ENCODE data around the gene BRI3.
A peak's percentile ranks its signal among the peaks of the same experiment; 100 is the strongest.

The BRI3 gene

GRCh38 chr7:98280791-98281756 is at the start of gene BRI3:
Gene BRI3, plus strand, starts transcription at chr7:98281686. Its CDS starts 110 bp downstream, at chr7:98281796.
- peak; percentile 98 for DNase-seq (ENCODE audit: low spot score)

GRCh38 chr7:98232263-98232585 is 49.3 kb upstream of the BRI3 start:
- DNase-seq (ENCODE audit: low spot score), result no peak

GRCh38 chr7:98232799-98233198 is 48.7 kb upstream of the BRI3 start:
- DNase-seq (ENCODE audit: low spot score), result no peak

- DNase-seq (ENCODE audit: low spot score), result no peak
Observed at GRCh38 chr7:98233219-98234070, 48.0 kb upstream of the BRI3 start.

GRCh38 chr7:98234429-98235147 is 46.9 kb upstream of the BRI3 start:
- no peak for DNase-seq (ENCODE audit: low spot score)

GRCh38 chr7:98235901-98236300 is 45.6 kb upstream of the BRI3 start:
- DNase-seq (ENCODE audit: low spot score), result no peak

GRCh38 chr7:98236355-98237185 is 44.9 kb upstream of the BRI3 start:
- DNase-seq (ENCODE audit: low spot score), result no peak

GRCh38 chr7:98238076-98238475 is 43.4 kb upstream of the BRI3 start:
- DNase-seq (ENCODE audit: low spot score), result peak; percentile 2

GRCh38 chr7:98238976-98239375 is 42.5 kb upstream of the BRI3 start:
- DNase-seq (ENCODE audit: low spot score), result peak; percentile 5

GRCh38 chr7:98240961-98241673 is 40.4 kb upstream of the BRI3 start:
- peak; percentile 80 for DNase-seq (ENCODE audit: low spot score)

GRCh38 chr7:98241674-98242241 is 39.7 kb upstream of the BRI3 start:
- peak; percentile 2 for DNase-seq (ENCODE audit: low spot score)

- DNase-seq (ENCODE audit: low spot score), result no peak
Observed at GRCh38 chr7:98242342-98242741, 39.1 kb upstream of the BRI3 start.

GRCh38 chr7:98242934-98243333 is 38.6 kb upstream of the BRI3 start:
- DNase-seq (ENCODE audit: low spot score), result peak; percentile 4

- no peak for DNase-seq (ENCODE audit: low spot score)
Observed at GRCh38 chr7:98244871-98245270, 36.6 kb upstream of the BRI3 start.

GRCh38 chr7:98248156-98248555 is 33.3 kb upstream of the BRI3 start:
- no peak for DNase-seq (ENCODE audit: low spot score)

GRCh38 chr7:98249106-98249505 is 32.4 kb upstream of the BRI3 start:
- no peak for DNase-seq (ENCODE audit: low spot score)

GRCh38 chr7:98250789-98251188 is 30.7 kb upstream of the BRI3 start:
- no peak for DNase-seq (ENCODE audit: low spot score)

- DNase-seq (ENCODE audit: low spot score), result no peak
Observed at GRCh38 chr7:98251231-98251600, 30.3 kb upstream of the BRI3 start.

- peak; percentile 100 for DNase-seq (ENCODE audit: low spot score)
Observed at GRCh38 chr7:98251601-98252424, 29.7 kb upstream of the BRI3 start, which contains the start of gene TECPR1. Gene TECPR1, minus strand, starts transcription at chr7:98252232. Its CDS starts 6,086 bp downstream, at chr7:98246146.
